Hippocampal formation (tissue), 2 donors: ENCODE results near the gene DHRS1.
"Not testable (repeated sequence)": the region's sequence is repeated elsewhere in the genome, so short reads cannot be mapped to it uniquely, and the experiment has no call there.

Experiments
- DNase-seq, 2 donors: peaks; one replicate each; lab custom pipeline; 2025; lab: John Stamatoyannopoulos, UW

The DHRS1 gene

GRCh38 chr14:24327914-24328313 lies 28.3 kb upstream of the DHRS1 start:
- not testable (repeated sequence) for DNase-seq

GRCh38 chr14:24327303-24327702 lies 27.7 kb upstream of the DHRS1 start:
- DNase-seq: no peak

GRCh38 chr14:24325963-24326362 lies 26.4 kb upstream of the DHRS1 start:
- no peak for DNase-seq

- no peak for DNase-seq
Observed at GRCh38 chr14:24325041-24325530, 25.5 kb upstream of the DHRS1 start.

GRCh38 chr14:24324024-24324423 lies 24.4 kb upstream of the DHRS1 start:
- no peak for DNase-seq

- DNase-seq: no peak
Observed at GRCh38 chr14:24323341-24323740, 23.8 kb upstream of the DHRS1 start.

- DNase-seq: no peak
Observed at GRCh38 chr14:24322672-24323071, 23.1 kb upstream of the DHRS1 start.

GRCh38 chr14:24321212-24321975 lies 21.8 kb upstream of the DHRS1 start:
- DNase-seq: no peak

GRCh38 chr14:24317141-24317928 lies 17.8 kb upstream of the DHRS1 start:
- DNase-seq: no peak

GRCh38 chr14:24316597-24316950 lies 17.0 kb upstream of the DHRS1 start:
- no peak for DNase-seq

GRCh38 chr14:24315807-24316596 lies 16.4 kb upstream of the DHRS1 start:
- no peak for DNase-seq

GRCh38 chr14:24315243-24315806 lies 15.7 kb upstream of the DHRS1 start:
- no peak for DNase-seq

- no peak for DNase-seq
Observed at GRCh38 chr14:24314377-24315193, 15.0 kb upstream of the DHRS1 start.

GRCh38 chr14:24313913-24314312 lies 14.3 kb upstream of the DHRS1 start:
- DNase-seq: no peak

GRCh38 chr14:24312736-24313507 lies 13.3 kb upstream of the DHRS1 start:
- no peak for DNase-seq

GRCh38 chr14:24311837-24312615 lies 12.4 kb upstream of the DHRS1 start:
- no peak for DNase-seq

- DNase-seq: peak in 1 of 2 donors; percentile 70
Observed at GRCh38 chr14:24310646-24311604, 11.3 kb upstream of the DHRS1 start, which contains the start of gene LTB4R. Gene LTB4R, plus strand, starts transcription at chr14:24311502. Its CDS starts 4,150 bp downstream, at chr14:24315652.

- DNase-seq: no peak
Observed at GRCh38 chr14:24310265-24310645, 10.7 kb upstream of the DHRS1 start.
